ENCODE results near the gene OLFML2A. TPM values are rescaled to one million over a fixed set of nuclear protein-coding genes. Genes with fewer than 3 reads are reported as not detected.
A peak's percentile ranks its signal among the peaks of the same experiment; 100 is the strongest.

The OLFML2A gene
- total and polyA plus RNA-seq, 2 of the 13 experiments (the other 11 are each of a cell fraction or from before 2014, with no cell fraction given), result 0.01 to 0.02 TPM

GRCh38 chr9:124844291-124844690, 67.4 kb downstream of the OLFML2A start:
- CTCF ChIA-PET (ENCODE audit: low intra/inter-chr PET ratio, low total read pairs), result no interaction called here
- Histone ChIP-seq H2AFZ (ENCODE audit: low read length) (no peak overlapping the region), H3K36me3 (replicated peaks in 1 of 2; ENCODE audit: control insufficient read depth in 1 of 2, insufficient read depth in 2 of 2, low read length in 2 of 2) (no peaks in the 10 kb centered on the region), H3K27me3 (ENCODE audit: control insufficient read depth in 1 of 2, insufficient read depth in 2 of 2, low read length in 2 of 2) (no peaks in the 10 kb centered on the region; a peak in 2 of 5 replicates), H3K9me3 (ENCODE audit: low read length) (no peaks in the 10 kb centered on the region), H3K79me2 (ENCODE audit: insufficient read depth, low read length) (no peaks in the 10 kb centered on the region), H3K4me1 (ENCODE audit: insufficient read depth, low read length) (peaks cover 59% of the 10 kb centered on the region), H4K20me1 (ENCODE audit: insufficient read depth, low read length) (no peaks in the 10 kb centered on the region), H3K4me2 (ENCODE audit: low read depth, low read length) (0 out of 2 replicates have a peak overlapping the region, but pooled peaks have one; percentile 12), H3K27ac (ENCODE audit: extremely low read length, insufficient read depth, low read length) (no peak overlapping the region), H3K9ac (ENCODE audit: insufficient read depth, low read depth, low read length) (no peak overlapping the region), H3K4me3 (replicated peaks in 1 of 3; ENCODE audit: insufficient read depth in 1 of 3, low read depth in 2 of 3, low read length in 3 of 3) (no peak overlapping the region)
- ATAC-seq, result no peak
- no TSS peak for BruUV-seq (replicated peaks)
- POLR2A ChIA-PET, result no interaction called here
- intact Hi-C loops (cut with micrococcal nuclease; ENCODE audit: unreplicated experiment), result no loop called here
- DNase-seq (ENCODE audit: low spot score), result no peak
- FAIRE-seq, result no peak
- in situ Hi-C loops (cut with HindIII; ENCODE audit: extremely low pct_ligation_motif_present, low pct_unique_long_range_greater_than_20kb), result loop anchor here (10.0 kb wide), 1 partner anchor 49 kb away; no protein-coding TSS in a partner anchor
- 17% methylated on average over 3 of the region's 4 CpGs for WGBS (ENCODE audit: low lambda C conversion rate)
- TF ChIP-seq ELF4 (CRISPR knock-in tag; IDR thresholded peaks at IDR 0.05; ENCODE audit: borderline replicate concordance) (no peak), ZFP91 (CRISPR knock-in tag; IDR thresholded peaks at IDR 0.05; ENCODE audit: borderline replicate concordance) (no peak), SP5 (CRISPR knock-in tag; IDR thresholded peaks at IDR 0.05; ENCODE audit: borderline replicate concordance, low read depth) (no peak), CEBPB (IDR thresholded peaks at IDR 0.05; ENCODE audit: borderline replicate concordance, low read depth, low read length) (no peak), SOX5 (CRISPR knock-in tag; IDR thresholded peaks at IDR 0.05; ENCODE audit: borderline replicate concordance) (no peak), JUND (CRISPR knock-in tag; IDR thresholded peaks at IDR 0.05) (no peak), NFKBIZ (CRISPR knock-in tag; IDR thresholded peaks at IDR 0.05) (no peak), ZNF577 (CRISPR knock-in tag; IDR thresholded peaks at IDR 0.05; ENCODE audit: borderline replicate concordance, low read depth) (no peak), PAX8 (CRISPR knock-in tag; IDR thresholded peaks at IDR 0.05; ENCODE audit: borderline replicate concordance) (no peak), HIVEP1 (CRISPR knock-in tag; IDR thresholded peaks at IDR 0.05) (no peak), FOXP4 (CRISPR knock-in tag; IDR thresholded peaks at IDR 0.05) (no peak), ZNF124 (CRISPR knock-in tag; IDR thresholded peaks at IDR 0.05) (no peak), FOSL2 (CRISPR knock-in tag; IDR thresholded peaks at IDR 0.05) (no peak), RARG (CRISPR knock-in tag; IDR thresholded peaks at IDR 0.05; ENCODE audit: low read depth) (no peak), RFXAP (CRISPR knock-in tag; IDR thresholded peaks at IDR 0.05; ENCODE audit: borderline replicate concordance) (no peak)
- TF ChIP-seq, protein P1, sequence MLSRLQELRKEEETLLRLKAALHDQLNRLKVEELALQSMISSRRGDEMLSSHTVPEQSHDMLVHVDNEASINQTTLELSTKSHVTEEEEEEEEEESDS (CRISPR knock-in tag; IDR thresholded peaks at IDR 0.05; ENCODE audit: borderline replicate concordance), result no peak
- TF ChIP-seq, protein P2, sequence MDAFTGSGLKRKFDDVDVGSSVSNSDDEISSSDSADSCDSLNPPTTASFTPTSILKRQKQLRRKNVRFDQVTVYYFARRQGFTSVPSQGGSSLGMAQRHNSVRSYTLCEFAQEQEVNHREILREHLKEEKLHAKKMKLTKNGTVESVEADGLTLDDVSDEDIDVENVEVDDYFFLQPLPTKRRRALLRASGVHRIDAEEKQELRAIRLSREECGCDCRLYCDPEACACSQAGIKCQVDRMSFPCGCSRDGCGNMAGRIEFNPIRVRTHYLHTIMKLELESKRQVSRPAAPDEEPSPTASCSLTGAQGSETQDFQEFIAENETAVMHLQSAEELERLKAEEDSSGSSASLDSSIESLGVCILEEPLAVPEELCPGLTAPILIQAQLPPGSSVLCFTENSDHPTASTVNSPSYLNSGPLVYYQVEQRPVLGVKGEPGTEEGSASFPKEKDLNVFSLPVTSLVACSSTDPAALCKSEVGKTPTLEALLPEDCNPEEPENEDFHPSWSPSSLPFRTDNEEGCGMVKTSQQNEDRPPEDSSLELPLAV (CRISPR knock-in tag; conservative IDR thresholded peaks at IDR 0.05; ENCODE audit: low read depth), result no peak
- TF ChIP-seq, protein P3, sequence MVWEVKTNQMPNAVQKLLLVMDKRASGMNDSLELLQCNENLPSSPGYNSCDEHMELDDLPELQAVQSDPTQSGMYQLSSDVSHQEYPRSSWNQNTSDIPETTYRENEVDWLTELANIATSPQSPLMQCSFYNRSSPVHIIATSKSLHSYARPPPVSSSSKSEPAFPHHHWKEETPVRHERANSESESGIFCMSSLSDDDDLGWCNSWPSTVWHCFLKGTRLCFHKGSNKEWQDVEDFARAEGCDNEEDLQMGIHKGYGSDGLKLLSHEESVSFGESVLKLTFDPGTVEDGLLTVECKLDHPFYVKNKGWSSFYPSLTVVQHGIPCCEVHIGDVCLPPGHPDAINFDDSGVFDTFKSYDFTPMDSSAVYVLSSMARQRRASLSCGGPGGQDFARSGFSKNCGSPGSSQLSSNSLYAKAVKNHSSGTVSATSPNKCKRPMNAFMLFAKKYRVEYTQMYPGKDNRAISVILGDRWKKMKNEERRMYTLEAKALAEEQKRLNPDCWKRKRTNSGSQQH (CRISPR knock-in tag; IDR thresholded peaks at IDR 0.05; ENCODE audit: low read depth), result no peak

Data from HepG2 (cell line).